SK-N-SH treated with all-trans-retinoic acid at 6 μM for 48 hours (cell line): ENCODE measurements around the gene CHML.

Experiments used
- ATAC-seq: fragments of 200-7000 bp; cut with Tn5 transposase; 3 replicates; pipeline ENCODE4 v1.9.1; 2020; ENCODE audit warnings: mild to moderate bottlenecking, moderate library complexity
- ARNTL ChIP-seq: fragments of 450-650 bp; formaldehyde crosslinking; IDR thresholded peaks from 2 replicates; pipeline ENCODE4 v1.5.0; 2020; ENCODE audit warnings: low read depth, mild to moderate bottlenecking, moderate library complexity, borderline replicate concordance
- CREB5 ChIP-seq: fragments of 250-450 bp; sonication (Bioruptor Pico); IDR thresholded peaks from 2 replicates; pipeline ENCODE4 v1.5.1; 2020; ENCODE audit warnings: low read depth, mild to moderate bottlenecking, moderate library complexity
- CSDC2 ChIP-seq: fragments of 250-450 bp; sonication (Bioruptor Pico); IDR thresholded peaks from 2 replicates; pipeline ENCODE4 v1.5.0; 2020; ENCODE audit warnings: mild to moderate bottlenecking, moderate library complexity
- CSRNP3 ChIP-seq: fragments of 250-450 bp; sonication (Bioruptor Pico); IDR thresholded peaks from 2 replicates; pipeline ENCODE4 v1.5.1; 2021; ENCODE audit warnings: mild to moderate bottlenecking, moderate library complexity
- ESRRG ChIP-seq: fragments of 250-450 bp; sonication (Bioruptor Pico); IDR thresholded peaks from 2 replicates; pipeline ENCODE4 v1.6.1; 2021; ENCODE audit warnings: mild to moderate bottlenecking
- GLIS3 ChIP-seq: fragments of 250-450 bp; sonication (Bioruptor Pico); IDR thresholded peaks from 2 replicates; pipeline ENCODE4 v1.5.0; 2020; ENCODE audit warnings: mild to moderate bottlenecking, moderate library complexity
- ISL1 ChIP-seq: fragments of 250-450 bp; sonication (Bioruptor Pico); IDR thresholded peaks from 2 replicates; pipeline ENCODE4 v2.1.2; 2022; ENCODE audit warnings: mild to moderate bottlenecking, moderate library complexity
- OSR1 ChIP-seq: fragments of 250-450 bp; sonication (Bioruptor Pico); IDR thresholded peaks from 2 replicates; pipeline ENCODE4 v1.8.0; 2022; ENCODE audit warnings: moderate library complexity, mild to moderate bottlenecking, inconsistent platforms
- PATZ1 ChIP-seq: fragments of 250-450 bp; sonication (Bioruptor Pico); IDR thresholded peaks from 2 replicates; pipeline ENCODE4 v1.8.0; 2020; ENCODE audit warnings: mild to moderate bottlenecking, moderate library complexity, borderline replicate concordance
- POU6F1 ChIP-seq: fragments of 250-450 bp; sonication (Bioruptor Pico); IDR thresholded peaks from 2 replicates; pipeline ENCODE4 v1.8.0; 2021; ENCODE audit warnings: low read depth, mild to moderate bottlenecking, moderate library complexity, borderline replicate concordance
- PPARA ChIP-seq: fragments of 250-450 bp; sonication (Bioruptor Pico); IDR thresholded peaks from 2 replicates; pipeline ENCODE4 v1.5.0; 2020; ENCODE audit warnings: mild to moderate bottlenecking, borderline replicate concordance
- RARB ChIP-seq: fragments of 250-450 bp; sonication (Bioruptor Pico); IDR thresholded peaks from 2 replicates; pipeline ENCODE4 v1.8.0; 2021; ENCODE audit warnings: mild to moderate bottlenecking, moderate library complexity
- SNAI2 ChIP-seq: fragments of 250-450 bp; sonication (Bioruptor Pico); IDR thresholded peaks from 2 replicates; pipeline ENCODE4 v1.5.0; 2020; ENCODE audit warnings: mild to moderate bottlenecking, moderate library complexity
- TCF4 ChIP-seq: fragments of 250-450 bp; sonication (Bioruptor Pico); IDR thresholded peaks from 2 replicates; pipeline ENCODE4 v1.8.0; 2021; ENCODE audit warnings: mild to moderate bottlenecking, moderate library complexity, borderline replicate concordance
- TOX ChIP-seq: fragments of 250-450 bp; sonication (Bioruptor Pico); IDR thresholded peaks from 2 replicates; pipeline ENCODE4 v1.8.0; 2021; ENCODE audit warnings: mild to moderate bottlenecking, moderate library complexity, borderline replicate concordance
- TSHZ2 ChIP-seq: fragments of 250-450 bp; sonication (Bioruptor Pico); IDR thresholded peaks from 2 replicates; pipeline ENCODE4 v1.5.0; 2020; ENCODE audit warnings: mild to moderate bottlenecking, moderate library complexity
- ZC3H10 ChIP-seq: fragments of 250-450 bp; sonication (Bioruptor Pico); IDR thresholded peaks from 2 replicates; pipeline ENCODE4 v1.5.1; 2021; ENCODE audit warnings: mild to moderate bottlenecking, moderate library complexity
- ZFP3 ChIP-seq: fragments of 250-450 bp; sonication (Bioruptor Pico); IDR thresholded peaks from 2 replicates; pipeline ENCODE4 v1.5.0; 2020; ENCODE audit warnings: mild to moderate bottlenecking, moderate library complexity
- ZNF565 ChIP-seq: fragments of 450-650 bp; formaldehyde crosslinking; conservative IDR thresholded peaks from 2 replicates; pipeline ENCODE4 v1.5.0; 2020; ENCODE audit warnings: low read depth, mild to moderate bottlenecking, moderate library complexity
- ZNF70 ChIP-seq: fragments of 450-650 bp; formaldehyde crosslinking; IDR thresholded peaks from 2 replicates; pipeline ENCODE4 v1.5.0; 2020; ENCODE audit warnings: mild to moderate bottlenecking, moderate library complexity
- ZNF8 ChIP-seq: fragments of 450-650 bp; formaldehyde crosslinking; IDR thresholded peaks from 2 replicates; pipeline ENCODE4 v1.5.0; 2020; ENCODE audit warnings: mild to moderate bottlenecking, moderate library complexity

The CHML gene

GRCh38 chr1:241627453-241628259, 12.5 kb downstream of the CHML start:
- TF ChIP-seq OSR1 (CRISPR knock-in tag) (no peak), TSHZ2 (no peak)
- ATAC-seq: peak; percentile 97

- TF ChIP-seq PATZ1 (CRISPR knock-in tag): no peak
- no peak for TF ChIP-seq OSR1 (CRISPR knock-in tag)
- TF ChIP-seq ZNF8 (CRISPR knock-in tag): no peak
- TF ChIP-seq CSDC2 (CRISPR knock-in tag): no peak
- no peak for TF ChIP-seq ESRRG (CRISPR knock-in tag)
- no peak for TF ChIP-seq TOX (CRISPR knock-in tag)
- no peak for TF ChIP-seq SNAI2 (CRISPR knock-in tag)
- TF ChIP-seq ZNF70 (CRISPR knock-in tag): no peak
- no peak for TF ChIP-seq ISL1 (CRISPR knock-in tag)
- TF ChIP-seq PPARA (CRISPR knock-in tag): no peak
- no peak for TF ChIP-seq RARB (CRISPR knock-in tag)
- no peak for TF ChIP-seq TCF4
- no peak for TF ChIP-seq ARNTL (CRISPR knock-in tag)
- TF ChIP-seq ZFP3: no peak
- TF ChIP-seq ZC3H10 (CRISPR knock-in tag): no peak
- no peak for TF ChIP-seq CREB5
- TF ChIP-seq POU6F1 (CRISPR knock-in tag): no peak
- TF ChIP-seq GLIS3 (CRISPR knock-in tag): no peak
- TF ChIP-seq ZNF565 (CRISPR knock-in tag): no peak
- no peak for TF ChIP-seq CSRNP3 (CRISPR knock-in tag)
- ATAC-seq: no peak
Observed at GRCh38 chr1:241624935-241625334, 15.2 kb downstream of the CHML start.

- no peak for ATAC-seq
- TF ChIP-seq TCF4 (no peak), ZNF565 (CRISPR knock-in tag) (no peak), ARNTL (CRISPR knock-in tag) (no peak), POU6F1 (CRISPR knock-in tag) (no peak), CREB5 (no peak), ESRRG (CRISPR knock-in tag) (no peak), TSHZ2 (no peak), ISL1 (CRISPR knock-in tag) (no peak), TOX (CRISPR knock-in tag) (no peak), RARB (CRISPR knock-in tag) (no peak), OSR1 (CRISPR knock-in tag) (no peak), ZNF8 (CRISPR knock-in tag) (no peak)
Observed at GRCh38 chr1:241622669-241623068, 17.5 kb downstream of the CHML start.
